NCI-H2081 treated with DMSO at 0.1 percent for 48 hours (cell line): ENCODE data around the gene GLUD1.
A peak's percentile ranks its signal among the peaks of the same experiment; 100 is the strongest.
"Not testable (repeated sequence)": the region's sequence is repeated elsewhere in the genome, so short reads cannot be mapped to it uniquely, and the experiment has no call there.

Experiments used
- DNase-seq: peaks from one replicate; lab custom pipeline; 2025; lab: John Stamatoyannopoulos, UW

Gene GLUD1

DNA sequence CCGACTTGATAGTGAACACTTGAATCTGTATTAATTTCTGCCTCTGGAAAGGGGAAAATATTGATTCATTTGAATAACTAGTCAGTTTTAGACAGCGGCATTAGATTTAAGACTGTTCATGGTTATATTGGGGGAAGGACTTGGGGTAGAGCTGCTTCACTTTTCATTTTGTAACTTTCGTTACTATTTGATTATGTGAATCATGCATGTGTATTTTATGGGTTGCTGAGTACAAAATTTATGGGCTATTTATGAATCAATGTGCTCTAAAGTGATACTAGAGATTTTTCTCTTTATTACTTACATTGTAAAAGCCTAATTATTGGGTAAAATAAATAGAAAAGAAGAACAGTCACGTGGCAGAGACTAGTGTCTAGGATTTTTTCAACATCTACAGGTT is 4.9 kb downstream of the GLUD1 start:
- no peak for DNase-seq

DNA sequence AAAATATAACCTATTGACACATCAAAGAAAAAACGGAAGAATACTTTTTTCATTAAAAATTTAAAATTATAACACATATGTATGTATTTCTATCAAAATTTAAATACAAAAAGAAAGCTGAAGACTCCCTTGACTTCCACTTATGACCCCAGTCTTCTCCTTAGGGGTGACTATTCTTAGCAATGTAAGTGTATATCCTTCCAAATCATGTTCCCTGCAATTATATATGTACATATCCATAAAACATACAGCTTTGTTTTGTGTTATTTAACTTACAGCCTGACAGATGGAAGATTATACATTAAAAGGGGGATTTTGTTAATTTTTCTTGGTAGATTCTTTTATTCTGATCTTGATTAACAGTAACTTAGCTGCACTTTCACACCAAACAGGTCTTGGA is 9.1 kb downstream of the GLUD1 start:
- DNase-seq = no peak

DNA sequence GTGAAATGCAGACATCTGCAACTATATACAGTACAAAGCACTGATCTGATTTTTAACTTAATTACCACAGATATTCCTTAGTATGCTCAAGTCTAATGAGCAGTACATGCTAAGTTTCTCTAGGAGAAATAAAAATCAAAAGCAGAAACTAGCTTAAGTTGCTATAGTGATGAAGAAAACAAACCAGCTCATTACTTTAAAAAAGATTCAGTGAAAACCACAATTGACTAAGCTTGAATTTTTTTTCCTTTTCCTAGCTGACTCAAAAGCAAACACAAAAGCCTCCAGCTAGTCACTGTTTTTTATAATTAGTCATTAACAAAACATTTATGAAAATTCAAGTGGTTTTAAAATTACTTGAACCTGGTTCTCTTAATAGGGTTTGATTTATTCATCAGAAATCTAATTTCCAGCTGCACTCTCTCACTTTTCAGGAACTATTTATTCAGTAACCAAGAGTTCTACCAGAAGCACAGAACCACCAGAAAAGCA is 10.3 kb downstream of the GLUD1 start:
- not testable (repeated sequence) for DNase-seq

DNA sequence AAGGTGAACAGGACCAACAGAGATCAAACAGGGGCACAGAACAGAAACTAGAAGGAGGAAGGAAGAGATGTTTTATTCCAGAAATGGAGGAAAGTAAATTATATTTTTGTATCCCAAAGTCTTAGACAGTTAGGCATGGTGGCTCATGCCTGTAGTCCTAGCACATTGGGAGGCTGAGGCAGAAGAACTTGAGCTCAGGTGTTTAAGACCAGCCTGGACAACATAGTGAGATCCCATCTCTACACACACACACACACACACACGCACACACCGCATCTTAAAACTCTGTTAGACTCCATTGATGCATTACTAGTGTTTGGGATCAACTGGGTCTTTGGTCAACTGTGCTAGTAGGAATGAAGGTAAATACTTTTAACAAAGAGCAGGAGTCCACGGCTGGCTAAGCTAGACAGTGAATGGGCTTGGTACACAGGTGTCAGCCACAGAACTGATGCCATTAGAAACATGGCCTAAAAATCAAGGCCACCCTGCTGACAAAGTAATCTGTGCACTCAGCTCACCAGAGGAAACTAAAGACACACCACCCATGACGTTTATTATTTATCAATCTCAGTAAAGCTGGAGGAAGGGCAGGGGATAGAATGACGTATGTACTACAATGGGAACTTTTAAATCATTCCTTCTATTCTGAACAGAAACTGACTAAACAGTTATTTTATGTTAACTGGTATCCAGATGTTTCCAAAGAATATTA is 10.9 kb downstream of the GLUD1 start:
- not testable (repeated sequence) for DNase-seq

DNA sequence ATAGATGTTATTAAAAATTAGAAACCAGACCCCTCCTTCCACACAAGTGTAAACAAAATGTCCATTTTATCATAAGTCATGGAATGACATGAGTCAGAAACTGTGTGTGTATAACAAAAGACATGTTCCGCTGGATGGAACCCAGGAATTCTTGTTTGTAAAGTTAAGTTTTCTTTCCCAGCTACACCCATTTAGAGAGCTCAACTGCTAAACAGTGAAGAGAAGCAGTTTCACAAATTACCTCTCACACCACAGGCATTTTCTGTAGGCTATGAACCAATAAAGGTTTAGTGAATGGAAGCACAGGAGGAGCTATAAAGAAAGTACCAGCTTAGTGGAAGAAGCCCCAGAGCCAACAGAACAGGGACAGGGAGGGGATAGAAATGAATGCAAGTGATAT is 12.4 kb downstream of the GLUD1 start:
- not testable (repeated sequence) for DNase-seq

DNA sequence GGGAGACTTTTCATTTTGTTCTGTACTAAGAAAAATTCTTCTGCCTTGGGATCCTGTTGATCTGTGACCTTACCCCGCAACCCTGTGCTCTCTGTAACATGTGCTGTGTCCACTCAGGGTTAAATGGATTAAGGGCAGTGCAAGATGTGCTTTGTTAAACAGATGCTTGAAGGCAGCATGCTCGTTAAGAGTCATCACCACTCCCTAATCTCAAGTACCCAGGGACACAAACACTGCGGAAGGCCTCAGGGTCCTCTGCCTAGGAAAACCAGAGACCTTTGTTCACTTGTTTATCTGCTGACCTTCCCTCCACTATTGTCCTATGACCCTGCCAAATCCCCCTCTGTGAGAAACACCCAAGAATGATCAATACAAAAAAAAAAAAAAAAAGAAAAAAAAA is 13.1 kb downstream of the GLUD1 start:
- not testable (repeated sequence) for DNase-seq

DNA sequence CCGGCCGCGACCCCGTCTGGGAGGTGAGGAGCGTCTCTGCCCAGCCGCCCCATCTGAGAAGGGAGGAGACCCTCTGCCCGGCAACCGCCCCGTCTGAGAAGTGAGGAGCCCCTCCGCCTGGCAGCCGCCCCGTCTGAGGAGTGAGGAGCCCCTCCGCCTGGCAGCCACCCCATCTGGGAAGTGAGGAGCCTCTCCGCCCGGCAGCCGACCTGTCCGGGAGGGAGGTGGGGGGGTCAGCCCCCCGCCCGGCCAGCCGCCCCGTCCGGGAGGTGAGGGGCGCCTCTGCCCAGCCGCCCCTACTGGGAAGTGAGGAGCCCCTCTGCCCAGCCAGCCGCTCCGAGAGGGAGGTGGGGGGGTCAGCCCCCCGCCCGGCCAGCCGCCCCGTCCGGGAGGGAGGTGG is 14.0 kb downstream of the GLUD1 start:
- not testable (repeated sequence) for DNase-seq

DNA sequence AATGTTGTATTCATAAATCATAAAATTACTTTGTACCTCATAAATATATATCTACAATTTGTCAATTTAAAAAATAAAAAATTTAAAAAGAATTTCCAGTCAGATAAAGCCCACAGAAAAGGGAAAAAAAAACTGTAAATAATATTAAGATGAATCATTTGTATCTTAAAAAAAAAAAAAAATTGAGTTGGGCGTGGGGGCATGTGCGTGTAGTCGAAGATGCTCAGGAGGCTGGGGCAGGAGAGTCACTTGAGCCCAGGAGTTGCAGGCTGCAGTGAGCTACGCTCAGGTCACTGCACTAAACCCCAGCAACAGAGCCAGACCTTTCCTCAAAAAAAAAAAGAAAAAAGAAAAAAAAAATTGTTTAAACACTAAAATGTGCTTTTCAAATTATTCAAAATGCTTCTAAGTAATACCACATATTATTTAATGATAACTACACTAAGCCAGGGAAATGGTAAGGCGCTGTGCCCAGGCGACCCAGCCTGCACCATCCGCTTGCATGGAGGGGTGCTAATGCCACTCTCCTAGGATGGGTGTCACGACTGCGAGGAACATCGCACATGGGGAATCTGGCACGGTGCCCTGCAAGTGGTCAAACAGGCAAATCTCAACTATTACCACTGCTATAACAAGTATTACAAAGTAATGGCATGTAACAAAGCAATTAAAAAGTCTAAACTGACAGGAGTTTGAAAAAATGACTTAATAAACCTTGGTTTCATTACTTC is 15.4 kb downstream of the GLUD1 start:
- DNase-seq = no peak

DNA sequence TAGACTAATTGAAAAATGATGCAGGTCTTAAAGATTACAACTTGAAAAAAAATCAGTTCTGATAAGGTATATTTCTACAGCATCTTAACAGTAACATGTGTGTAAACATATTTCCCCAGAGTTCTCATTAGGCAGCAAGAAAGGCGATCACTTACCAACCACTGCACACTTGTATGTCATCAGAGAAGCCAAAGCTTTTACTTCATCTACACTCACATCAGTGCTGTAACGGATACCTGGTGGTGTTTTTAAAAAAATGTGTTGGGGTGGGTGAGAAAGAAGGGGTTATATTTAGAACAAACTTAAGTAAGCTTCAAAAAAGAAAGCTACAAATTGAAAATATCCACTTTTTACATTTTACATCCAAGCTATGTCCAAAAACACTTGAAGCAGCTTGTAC is 18.2 kb downstream of the GLUD1 start:
- DNase-seq = not testable (repeated sequence)

DNA sequence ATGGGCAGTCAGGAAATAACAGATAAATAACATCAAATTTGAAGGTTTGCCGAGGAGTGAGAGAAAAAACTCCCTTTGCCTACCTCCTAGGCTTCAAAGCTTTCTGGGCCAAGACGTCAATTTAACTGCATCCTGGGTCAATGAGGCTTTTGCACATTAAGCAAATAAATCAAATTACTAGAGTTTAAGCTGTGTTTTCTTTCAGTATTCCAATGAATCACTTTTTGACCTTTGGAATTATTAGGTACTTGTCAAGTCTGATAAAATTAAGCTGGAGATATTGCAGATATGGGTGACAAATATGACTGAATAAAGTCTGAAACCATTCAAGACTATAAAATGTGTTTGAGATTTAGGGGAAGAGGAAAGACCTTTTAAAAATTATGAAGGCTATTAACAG is 22.2 kb downstream of the GLUD1 start:
- DNase-seq = no peak

DNA sequence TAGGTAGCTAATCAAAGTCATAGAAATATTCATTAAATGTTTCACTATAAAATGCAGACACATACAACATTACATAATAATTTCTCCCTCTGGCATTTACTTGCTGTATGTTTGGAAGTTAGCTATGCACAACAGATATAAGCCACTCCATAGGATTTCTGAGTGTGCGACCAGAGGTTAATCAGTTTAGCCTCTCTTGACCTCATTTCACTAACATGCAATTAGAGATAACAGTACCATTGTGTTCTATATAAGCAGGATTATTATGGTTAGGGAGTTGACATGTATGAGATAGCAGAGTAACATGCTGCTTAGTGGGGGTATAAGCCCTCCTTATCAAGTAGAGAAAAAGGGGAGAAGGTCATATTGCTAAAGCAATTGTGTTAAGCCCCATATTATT is 26.4 kb downstream of the GLUD1 start:
- DNase-seq = no peak

DNA sequence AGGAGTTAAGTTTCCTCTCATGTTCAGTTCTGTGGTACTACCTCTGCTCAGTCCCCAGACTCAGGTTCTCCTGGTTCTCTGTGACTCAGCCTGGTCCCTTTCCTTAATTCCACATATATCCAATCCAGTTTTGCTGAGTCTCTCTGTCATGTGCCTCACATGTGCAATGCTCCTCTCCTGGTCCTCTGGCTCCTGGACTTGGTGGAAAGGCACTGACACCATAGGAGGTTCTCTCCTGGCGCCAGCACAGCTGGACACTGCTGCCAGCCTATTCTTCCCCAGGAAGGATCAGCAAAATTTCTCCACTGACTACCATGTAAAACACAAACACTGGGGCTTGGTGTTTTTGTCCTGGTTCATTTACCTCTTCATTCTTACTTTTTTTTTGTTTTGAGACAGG is 27.8 kb downstream of the GLUD1 start:
- no peak for DNase-seq

DNA sequence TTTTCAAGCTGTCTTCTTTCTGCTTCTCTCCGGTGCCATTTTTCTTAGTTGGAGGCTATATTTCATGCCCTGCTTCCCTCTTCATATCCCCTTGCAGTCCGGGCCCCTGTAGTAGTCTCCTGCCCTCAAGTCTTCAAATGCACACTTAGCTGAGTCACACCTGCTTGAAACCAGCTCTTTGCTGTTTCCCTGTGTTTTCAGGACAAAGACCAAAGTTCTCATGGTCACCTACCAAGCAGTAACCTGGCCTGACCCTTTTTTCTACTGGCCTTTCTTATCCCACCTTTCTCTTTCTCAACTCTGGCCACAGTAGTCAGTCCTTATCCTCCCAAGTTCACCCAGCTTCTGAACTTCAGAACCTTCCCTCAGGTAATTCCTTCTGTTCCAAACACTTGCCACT is 28.5 kb downstream of the GLUD1 start:
- DNase-seq = no peak

DNA sequence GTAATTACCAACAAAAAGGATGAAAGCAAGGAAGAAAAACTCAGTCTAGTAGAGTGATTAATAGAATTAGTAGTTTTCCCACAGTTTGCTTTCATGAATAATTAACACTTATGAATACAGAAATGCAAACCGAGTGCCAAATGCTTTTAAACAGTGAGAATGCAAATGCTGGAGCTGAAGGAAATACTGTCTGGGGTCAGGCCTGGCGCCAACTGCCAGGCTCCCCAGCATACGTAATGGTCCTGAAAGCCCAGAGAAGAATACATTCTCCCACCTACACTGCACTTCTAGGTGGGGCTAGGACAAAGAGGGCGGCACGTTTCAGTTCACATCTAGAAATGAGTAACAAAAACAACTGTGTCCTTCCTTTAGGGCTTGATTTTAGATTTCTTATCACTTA is 30.0 kb downstream of the GLUD1 start:
- no peak for DNase-seq

DNA sequence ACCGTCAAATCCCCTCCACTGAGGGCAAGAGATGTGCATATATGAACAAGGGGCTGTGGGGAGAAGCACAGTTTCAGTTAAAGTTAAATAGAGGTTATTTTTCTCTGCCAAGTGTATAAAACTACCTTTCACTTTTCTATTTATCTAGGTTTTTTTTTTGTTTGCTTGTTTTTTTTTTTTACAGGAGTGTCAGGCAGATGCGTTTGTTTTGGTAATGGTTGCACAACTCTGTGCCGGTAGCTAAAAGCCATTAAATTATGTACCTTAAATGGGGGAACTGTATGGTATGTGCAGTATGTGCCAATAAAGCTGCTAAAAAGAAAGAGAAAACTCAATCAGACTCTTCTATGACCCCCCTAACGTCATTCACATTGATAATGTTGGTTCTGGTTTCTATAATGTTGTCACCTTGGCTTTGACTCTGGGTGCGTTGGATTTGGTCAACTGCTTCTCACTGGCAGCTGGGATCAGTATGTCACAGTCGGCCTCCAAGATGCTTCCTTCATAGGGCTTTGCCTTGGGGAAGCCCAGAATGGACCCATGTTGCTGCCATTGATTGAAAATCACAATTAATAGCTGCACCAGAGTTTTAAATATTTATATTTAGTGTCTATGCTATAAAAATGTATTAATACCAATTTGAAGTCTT is 34.2 kb downstream of the GLUD1 start:
- DNase-seq = no peak

DNA sequence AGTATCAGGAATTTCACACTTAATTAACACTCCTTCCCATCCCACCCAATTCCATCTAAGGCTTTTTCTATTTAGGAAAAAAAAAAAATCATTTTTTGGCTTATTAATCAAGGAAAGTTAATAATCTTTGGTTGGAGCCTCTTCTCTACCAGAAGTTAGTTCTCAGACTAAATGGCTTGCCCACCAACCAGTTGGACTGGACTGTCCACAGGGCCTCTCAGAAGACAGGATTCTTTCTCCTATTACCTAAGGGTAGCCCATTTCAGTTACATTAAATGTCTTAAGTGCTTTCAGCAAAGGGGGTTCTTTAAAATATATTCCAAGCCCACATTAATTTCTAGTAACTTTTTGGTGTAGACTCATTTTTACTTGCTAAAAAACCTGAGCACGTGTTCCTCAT is 35.2 kb downstream of the GLUD1 start:
- DNase-seq = no peak

DNA sequence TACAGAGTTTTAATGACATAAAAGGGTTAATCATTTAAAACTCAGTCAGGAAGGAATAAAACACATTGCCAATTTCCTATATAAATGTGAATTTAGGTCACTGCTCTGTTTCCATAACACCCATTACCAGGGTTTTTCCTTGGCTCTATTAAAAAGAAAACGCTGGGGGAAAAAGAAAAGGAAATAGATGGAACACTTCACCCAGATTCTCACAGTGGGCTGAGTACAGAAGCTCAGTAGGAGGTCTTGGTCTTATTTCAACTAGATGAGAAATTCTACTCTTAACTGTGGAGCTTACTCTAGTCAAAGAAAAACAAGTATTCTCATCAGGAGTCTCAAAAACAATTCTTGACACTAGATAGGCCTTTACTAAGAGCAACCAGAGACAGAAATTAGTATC is 36.5 kb downstream of the GLUD1 start:
- DNase-seq = no peak

DNA sequence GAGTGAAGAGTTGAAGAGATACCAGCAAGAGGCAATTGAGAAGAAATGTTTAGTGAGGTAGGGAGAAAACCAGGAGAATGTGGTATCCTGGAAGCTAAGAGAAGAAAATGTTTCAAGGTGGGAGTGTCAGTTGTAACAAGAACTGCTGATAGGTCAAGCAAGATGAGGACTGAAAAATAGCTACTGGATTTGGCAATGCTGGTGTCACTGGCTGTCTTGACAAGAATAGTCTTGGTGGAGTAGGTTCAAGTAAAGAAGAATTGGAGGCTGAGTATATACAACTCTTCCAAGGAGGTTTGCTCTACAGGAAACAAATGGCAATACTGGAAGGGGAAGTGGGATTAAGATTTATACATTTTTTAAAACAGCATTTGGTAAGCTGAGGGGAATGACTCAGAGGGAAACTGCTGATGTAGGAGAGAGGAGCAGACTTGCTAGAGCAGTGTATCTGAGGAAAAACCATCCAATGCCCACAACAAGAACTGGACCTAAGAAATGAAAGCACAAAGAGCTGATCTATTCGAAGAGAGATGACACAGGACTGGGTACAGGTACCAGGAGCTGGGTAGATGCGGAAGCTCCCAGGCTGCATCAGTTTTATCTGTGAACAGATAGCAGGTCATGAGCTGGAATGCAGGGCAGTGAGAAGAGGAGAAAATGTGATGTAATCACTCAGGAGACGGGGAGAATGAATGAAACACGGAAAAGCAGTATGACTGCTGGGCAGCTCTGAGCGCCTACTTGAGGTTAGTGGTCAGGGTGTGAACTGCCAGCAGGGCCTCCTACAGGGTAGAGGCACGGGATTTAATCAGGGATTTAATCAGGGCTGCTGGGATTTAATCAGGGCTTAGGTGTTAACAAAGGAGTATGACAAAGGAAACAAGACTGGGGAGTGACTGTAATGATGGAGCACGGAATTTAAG is 40.0 kb downstream of the GLUD1 start:
- no peak for DNase-seq

DNA sequence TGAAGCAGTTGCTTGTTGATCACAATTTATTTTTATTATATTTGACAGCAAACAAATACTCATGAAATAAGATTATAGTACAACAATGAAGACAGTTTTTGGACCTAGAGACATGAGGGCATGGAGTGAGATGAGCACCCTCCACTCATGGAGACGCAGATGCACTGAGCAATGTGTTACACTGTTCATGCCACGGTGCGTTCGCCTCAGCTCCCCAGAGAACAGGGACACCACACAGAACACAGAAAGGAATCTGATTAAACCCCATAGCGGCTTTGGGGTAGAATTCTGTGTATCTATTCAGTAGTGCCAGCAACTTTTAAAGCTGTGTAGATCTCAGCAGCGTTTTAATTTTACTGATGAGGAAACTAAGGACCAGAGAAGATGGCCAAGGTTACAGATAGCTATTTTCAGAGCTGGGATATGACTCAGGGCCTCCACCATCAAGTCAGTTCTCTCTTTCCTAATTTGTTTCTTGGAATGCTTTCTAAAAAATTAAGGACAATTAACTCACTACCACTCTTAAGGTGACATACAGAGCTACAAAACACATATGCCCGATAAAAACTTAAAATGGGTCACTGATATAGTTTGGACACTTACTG is 41.0 kb downstream of the GLUD1 start:
- DNase-seq = no peak

DNA sequence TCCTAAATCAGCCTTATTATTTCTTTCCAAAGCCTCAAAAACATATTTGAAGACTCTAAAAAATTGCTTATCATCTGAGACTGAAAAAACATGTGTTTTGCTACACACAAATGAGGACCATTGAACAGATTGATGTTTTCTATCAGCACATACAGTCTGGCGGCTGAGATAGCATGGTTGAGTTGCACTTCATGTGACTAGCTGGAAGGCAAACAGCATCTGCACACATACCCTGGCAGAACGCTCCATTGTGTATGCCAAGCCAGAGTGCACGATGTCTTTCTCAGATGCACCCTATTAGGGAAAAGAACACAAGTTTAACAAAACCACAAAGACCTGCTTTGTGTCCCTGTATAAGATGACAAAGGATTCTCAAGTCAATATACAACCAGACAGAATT is 41.5 kb downstream of the GLUD1 start:
- DNase-seq = peak; percentile 56

DNA sequence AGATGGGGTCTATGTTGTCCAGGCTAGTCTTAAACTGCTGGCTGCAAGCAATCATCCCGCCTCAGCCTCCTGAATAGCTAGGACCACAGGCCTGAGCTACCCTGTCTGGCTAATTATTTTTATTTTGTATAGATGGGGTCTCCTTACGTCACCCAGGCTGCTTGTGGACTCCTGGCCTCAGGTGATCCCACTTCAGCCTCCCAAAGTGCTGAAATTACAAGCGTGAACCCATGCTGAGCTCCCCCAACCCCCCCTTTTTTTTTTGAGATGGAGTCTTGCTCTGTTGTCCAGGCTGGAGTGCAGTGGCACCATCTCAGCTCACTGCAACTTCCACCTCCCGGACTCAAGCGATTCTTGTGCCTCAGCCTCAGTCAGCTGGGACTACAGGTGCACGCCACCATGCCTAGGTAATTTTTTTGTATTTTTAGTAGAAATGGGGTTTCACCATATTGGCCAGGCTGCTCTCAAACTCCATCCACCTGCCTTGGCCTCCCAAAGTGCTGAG is 49.2 kb downstream of the GLUD1 start:
- DNase-seq = no peak
